ENCODE data around the gene TRIB2. TPM values are rescaled to one million over a fixed set of nuclear protein-coding genes. Genes with fewer than 3 reads are reported as not detected.

TRIB2 gene
- polyA plus RNA-seq, 2 of the 4 experiments (the other 2 are of a cell fraction), result 0.17 to 0.32 TPM

GRCh38 chr2:12739721-12740254 lies 23.1 kb downstream of the TRIB2 start:
- DNase-seq (ENCODE audit: low read depth in 1 of 2, low spot score in 1 of 2) (no peak), FAIRE-seq (no peak), ATAC-seq (no peak)
- no peak overlapping the region for H3K27ac ChIP-seq
- no peaks in the 10 kb centered on the region; the same call in 2 of the 3 replicates for H3K9me3 ChIP-seq
- POLR2A ChIA-PET, result no interaction called here
- no peak overlapping the region for H3K4me3 ChIP-seq
- 20% methylated on average over 9 of the region's 9 CpGs for WGBS (ENCODE audit: missing lambda C conversion rate)
- TF ChIP-seq ESRRA (IDR thresholded peaks at IDR 0.05; ENCODE audit: borderline replicate concordance, low read length) (no peak), EHMT2 (IDR thresholded peaks at IDR 0.05; ENCODE audit: low read depth) (no peak), EHF (CRISPR knock-in tag; IDR thresholded peaks at IDR 0.05) (no peak), KDM1A (IDR thresholded peaks at IDR 0.05; ENCODE audit: low read depth) (no peak)
- no peak overlapping the region for H3K4me2 ChIP-seq
- H3K4me1 ChIP-seq, result no peaks in the 10 kb centered on the region
- CTCF ChIA-PET, result interaction anchor here (0.9 kb wide), 1 partner anchor 12 kb away, joined by 3 read pairs; no protein-coding TSS in a partner anchor

- WGBS (ENCODE audit: missing lambda C conversion rate), result 30% methylated on average over 3 of the region's 3 CpGs
- no peak for FAIRE-seq
- DNase-seq (ENCODE audit: low read depth in 1 of 2, low spot score in 1 of 2), result no peak
- TF ChIP-seq MAZ (IDR thresholded peaks at IDR 0.05; ENCODE audit: borderline replicate concordance, low read depth, low read length), result no peak
- Histone ChIP-seq H3K4me1 (no peaks in the 10 kb centered on the region), H3K4me2 (no peak overlapping the region), H3K4me3 (no peak overlapping the region), H3K27ac (no peak overlapping the region), H3K9me3 (no peaks in the 10 kb centered on the region; the same call in 2 of the 3 replicates)
- ChIA-PET POLR2A (no interaction called here), CTCF (no interaction called here)
- no peak for ATAC-seq
Measured at GRCh38 chr2:12741380-12741779, 24.6 kb downstream of the TRIB2 start.

- no peak for ATAC-seq
- no peak overlapping the region for H3K4me2 ChIP-seq
- H3K4me1 ChIP-seq, result no peaks in the 10 kb centered on the region
- no peak for FAIRE-seq
- TF ChIP-seq GATA3 (IDR thresholded peaks at IDR 0.05; ENCODE audit: borderline replicate concordance) (no peak), RFX5 (IDR thresholded peaks at IDR 0.05) (no peak), EHF (CRISPR knock-in tag; IDR thresholded peaks at IDR 0.05) (no peak), POLR2A (IDR thresholded peaks at IDR 0.05; ENCODE audit: low read length) (no peak), RARB (CRISPR knock-in tag; IDR thresholded peaks at IDR 0.05) (no peak), REST (IDR thresholded peaks at IDR 0.05) (no peak), BHLHE40 (IDR thresholded peaks at IDR 0.05; ENCODE audit: low read depth, low read length) (no peak), CHD2 (IDR thresholded peaks at IDR 0.05; ENCODE audit: low read length, partially characterized antibody) (no peak), FOSB (CRISPR knock-in tag; IDR thresholded peaks at IDR 0.05) (no peak), HEYL (CRISPR knock-in tag; IDR thresholded peaks at IDR 0.05) (no peak), EHMT2 (IDR thresholded peaks at IDR 0.05; ENCODE audit: low read depth) (no peak), MAX (IDR thresholded peaks at IDR 0.05) (no peak), CHD4 (IDR thresholded peaks at IDR 0.05; ENCODE audit: borderline replicate concordance) (no peak), HDAC2 (IDR thresholded peaks at IDR 0.05) (no peak), RAD21 (conservative IDR thresholded peaks at IDR 0.05 in 1 of 2, IDR thresholded peaks at IDR 0.05 in 1 of 2) (no peak)
- ChIA-PET POLR2A (no interaction called here), CTCF (no interaction called here)
- DNase-seq (ENCODE audit: low read depth in 1 of 2, low spot score in 1 of 2), result no peak
- no peak overlapping the region for H3K27ac ChIP-seq
- no peak overlapping the region for H3K4me3 ChIP-seq
- H3K9me3 ChIP-seq, result no peaks in the 10 kb centered on the region; the same call in 2 of the 3 replicates
- WGBS (ENCODE audit: missing lambda C conversion rate), result 6% methylated on average over 3 of the region's 3 CpGs
Measured at GRCh38 chr2:12742891-12743290, 26.2 kb downstream of the TRIB2 start.

All from A549 (cell line).